Lower lobe of right lung (tissue), 2 donors: ENCODE measurements around the gene PHKB. TPM values are rescaled to one million over a fixed set of nuclear protein-coding genes. Genes with fewer than 3 reads are reported as not detected.
"Not testable (repeated sequence)": the region's sequence is repeated elsewhere in the genome, so short reads cannot be mapped to it uniquely, and the experiment has no call there.

Source experiments
- ATAC-seq, 2 donors: fragments of 200-7000 bp; cut with Tn5 transposase; one replicate each; pipeline ENCODE4 v1.9.1; 2020 to 2022; ENCODE audit warnings: mild to moderate bottlenecking in 2 of 2, moderate library complexity in 2 of 2
- DNase-seq: peaks from one replicate; pipeline ENCODE4 v3.0.0-alpha.2; 2020
- H3K27ac ChIP-seq: fragments of 200-600 bp; one replicate; pipeline ENCODE4 v1.8.0; 2022
- H3K27me3 ChIP-seq: fragments of 200-600 bp; one replicate; pipeline ENCODE4 v1.8.0; 2022; ENCODE audit warnings: low read depth
- H3K36me3 ChIP-seq: fragments of 200-600 bp; one replicate; pipeline ENCODE4 v1.8.0; 2022; ENCODE audit warnings: mild to moderate bottlenecking
- H3K4me1 ChIP-seq: fragments of 200-600 bp; one replicate; pipeline ENCODE4 v1.8.0; 2022
- H3K4me3 ChIP-seq: fragments of 200-600 bp; one replicate; pipeline ENCODE4 v1.8.0; 2022; ENCODE audit warnings: mild to moderate bottlenecking
- H3K9me3 ChIP-seq: fragments of 200-600 bp; one replicate; pipeline ENCODE4 v1.8.0; 2022
- intact Hi-C: fragments of 100-400 bp; cut with DNase I; formaldehyde crosslinking; loops from one replicate; pipeline ENCODE4 v1.11.0; 2022
- total RNA-seq: library from RNA; stranded (reverse); fragmentation: NEBNext Ultra II Directional; extraction: Animal tissue kit (Norgen Biotek cat#: 25700); gene quantifications from one replicate; pipeline ENCODE4 v1.2.1, GENCODE V29; 2021
- TF ChIP-seq, protein P1 (sequence below): fragments of 200-600 bp; IDR thresholded peaks from one replicate; pipeline ENCODE4 v1.8.0; 2022; ENCODE audit warnings: antibody characterized with exemption, mild to moderate bottlenecking
- donor health status: DM: no; HTN: yes; CAD: no; lungs with severe emphysema.

Gene PHKB
- total RNA-seq, 1 donor from 2014 or later = 95.1 TPM

DNA sequence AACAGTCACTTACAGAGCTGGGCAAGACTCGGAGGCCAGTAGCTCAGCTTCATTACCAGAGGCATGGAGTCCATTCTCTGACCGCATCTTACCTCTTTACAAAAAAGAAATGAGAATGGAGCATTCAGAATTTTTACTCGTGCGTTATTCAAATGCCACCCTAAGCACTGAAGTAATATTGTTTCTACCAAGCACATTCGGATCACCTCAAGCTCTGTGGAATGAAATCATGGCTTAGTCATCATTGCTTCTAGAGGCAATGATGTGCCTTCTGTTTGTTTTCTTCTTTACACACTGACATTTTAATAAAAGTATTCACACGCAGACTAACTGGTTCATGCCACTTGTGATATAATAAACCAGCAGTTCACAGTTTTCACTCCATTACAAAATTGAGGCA, 206.8 kb downstream of the PHKB start:
- ATAC-seq = no peak
- Histone ChIP-seq H3K36me3 (peaks cover 35% of the 10 kb centered on the region), H3K9me3 (no peaks in the 10 kb centered on the region), H3K4me1 (no peaks in the 10 kb centered on the region), H3K27me3 (no peaks in the 10 kb centered on the region), H3K27ac (no peak overlapping the region), H3K4me3 (no peak overlapping the region)
- TF ChIP-seq, protein P1, sequence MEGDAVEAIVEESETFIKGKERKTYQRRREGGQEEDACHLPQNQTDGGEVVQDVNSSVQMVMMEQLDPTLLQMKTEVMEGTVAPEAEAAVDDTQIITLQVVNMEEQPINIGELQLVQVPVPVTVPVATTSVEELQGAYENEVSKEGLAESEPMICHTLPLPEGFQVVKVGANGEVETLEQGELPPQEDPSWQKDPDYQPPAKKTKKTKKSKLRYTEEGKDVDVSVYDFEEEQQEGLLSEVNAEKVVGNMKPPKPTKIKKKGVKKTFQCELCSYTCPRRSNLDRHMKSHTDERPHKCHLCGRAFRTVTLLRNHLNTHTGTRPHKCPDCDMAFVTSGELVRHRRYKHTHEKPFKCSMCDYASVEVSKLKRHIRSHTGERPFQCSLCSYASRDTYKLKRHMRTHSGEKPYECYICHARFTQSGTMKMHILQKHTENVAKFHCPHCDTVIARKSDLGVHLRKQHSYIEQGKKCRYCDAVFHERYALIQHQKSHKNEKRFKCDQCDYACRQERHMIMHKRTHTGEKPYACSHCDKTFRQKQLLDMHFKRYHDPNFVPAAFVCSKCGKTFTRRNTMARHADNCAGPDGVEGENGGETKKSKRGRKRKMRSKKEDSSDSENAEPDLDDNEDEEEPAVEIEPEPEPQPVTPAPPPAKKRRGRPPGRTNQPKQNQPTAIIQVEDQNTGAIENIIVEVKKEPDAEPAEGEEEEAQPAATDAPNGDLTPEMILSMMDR = no peak
- DNase-seq = no peak
- intact Hi-C loops = no loop called here

DNA sequence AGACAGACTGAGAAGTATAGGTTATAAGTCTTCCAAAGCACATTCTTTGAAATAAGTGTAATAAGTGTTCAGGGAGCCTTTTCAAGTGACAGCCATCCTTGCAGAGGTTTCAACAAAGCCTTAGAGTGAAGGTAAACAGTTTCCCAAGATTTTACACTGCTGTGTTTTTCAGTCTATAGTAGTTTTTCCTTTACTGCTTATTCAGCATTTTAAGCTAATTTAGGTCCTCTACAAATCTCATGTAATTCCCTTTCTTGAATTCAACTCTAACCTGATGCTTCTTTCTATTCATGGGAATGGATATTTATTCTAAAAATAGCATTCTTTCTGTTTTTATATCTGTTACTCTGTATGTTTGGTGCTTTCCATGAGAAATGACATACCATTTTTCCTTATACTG, 211.3 kb downstream of the PHKB start:
- Histone ChIP-seq H3K4me1 (no peaks in the 10 kb centered on the region), H3K27me3 (no peaks in the 10 kb centered on the region), H3K4me3 (no peak overlapping the region), H3K27ac (no peak overlapping the region), H3K36me3 (peaks cover 52% of the 10 kb centered on the region), H3K9me3 (no peaks in the 10 kb centered on the region)
- ATAC-seq = no peak
- intact Hi-C loops = no loop called here
- no peak for DNase-seq
- TF ChIP-seq, protein P1 = no peak

DNA sequence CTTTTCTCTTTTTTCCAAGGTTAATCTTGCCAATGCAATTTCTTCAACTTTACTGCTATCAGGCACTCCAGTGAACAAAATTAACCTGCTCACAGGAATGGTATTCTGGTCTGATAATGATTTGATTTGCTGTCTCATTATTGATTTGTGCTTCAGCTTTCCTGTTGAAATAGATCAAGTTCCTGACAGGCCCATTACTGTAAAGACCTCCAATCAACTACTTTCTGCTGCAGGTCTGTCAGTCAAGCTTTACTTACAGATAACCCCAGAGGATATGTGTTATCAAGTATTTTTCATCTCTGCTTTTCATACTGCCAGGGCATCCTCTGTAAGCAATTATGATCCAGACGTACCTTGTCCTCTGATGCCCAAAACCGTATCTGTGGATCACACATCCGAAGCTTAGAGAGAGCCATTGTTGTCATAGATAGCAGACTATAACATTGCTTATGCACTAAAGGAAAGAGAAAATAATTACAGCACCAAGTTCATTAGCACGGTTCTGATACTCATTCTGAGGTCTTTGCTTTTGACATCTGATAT, 215.6 kb downstream of the PHKB start:
- ATAC-seq = no peak
- no peak overlapping the region for H3K4me3 ChIP-seq
- H3K9me3 ChIP-seq = no peaks in the 10 kb centered on the region
- intact Hi-C loops = no loop called here
- H3K4me1 ChIP-seq = no peaks in the 10 kb centered on the region
- TF ChIP-seq, protein P1 = no peak
- no peaks in the 10 kb centered on the region for H3K27me3 ChIP-seq
- no peak for DNase-seq
- no peak overlapping the region for H3K27ac ChIP-seq
- H3K36me3 ChIP-seq = peaks cover 36% of the 10 kb centered on the region

DNA sequence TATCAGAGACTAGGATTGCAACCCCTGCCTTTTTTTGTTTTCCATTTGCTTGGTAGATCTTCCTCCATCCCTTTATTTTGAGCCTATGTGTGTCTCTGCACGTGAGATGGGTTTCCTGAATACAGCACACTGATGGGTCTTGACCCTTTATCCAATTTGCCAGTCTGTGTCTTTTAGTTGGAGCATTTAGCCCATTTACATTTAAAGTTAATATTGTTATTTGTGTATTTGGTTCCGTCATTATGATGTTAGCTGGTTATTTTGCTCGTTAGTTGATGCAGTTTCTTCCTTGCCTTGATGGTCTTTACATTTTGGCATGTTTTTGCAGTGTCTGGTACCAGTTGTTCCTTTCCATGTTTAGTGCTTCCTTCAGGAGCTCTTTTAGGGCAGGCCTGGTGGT, 220.4 kb downstream of the PHKB start:
- intact Hi-C loops, ATAC-seq: not testable (repeated sequence)

DNA sequence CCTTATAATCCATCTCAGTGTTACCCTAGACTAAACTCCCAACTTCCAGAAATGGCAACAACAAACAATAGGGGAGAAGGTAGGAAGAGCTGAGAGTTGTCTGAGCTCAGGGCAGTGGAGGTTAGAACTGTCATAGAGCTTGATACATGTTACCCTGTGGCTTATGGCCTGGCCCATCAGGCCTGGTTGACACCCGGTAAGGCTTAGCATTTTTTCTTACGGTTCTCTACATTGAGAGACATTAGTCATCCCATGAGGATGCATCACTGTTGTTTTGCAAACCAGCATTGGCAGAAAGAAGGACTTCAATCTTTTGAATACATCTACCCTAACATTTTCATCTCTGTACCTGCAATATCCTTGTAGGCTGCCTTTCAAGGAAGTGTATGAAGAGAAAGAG, 226.6 kb downstream of the PHKB start:
- Histone ChIP-seq H3K27ac (no peak overlapping the region), H3K27me3 (no peaks in the 10 kb centered on the region), H3K4me1 (no peaks in the 10 kb centered on the region), H3K4me3 (no peak overlapping the region), H3K9me3 (no peaks in the 10 kb centered on the region), H3K36me3 (peaks cover 61% of the 10 kb centered on the region)
- intact Hi-C loops = no loop called here
- no peak for DNase-seq
- TF ChIP-seq, protein P1 = no peak
- ATAC-seq = no peak

More for the DNA sequence above, 220.4 kb downstream of the PHKB start:
- not testable (repeated sequence) for H3K9me3 ChIP-seq, H3K27ac ChIP-seq, H3K4me3 ChIP-seq, DNase-seq, H3K4me1 ChIP-seq, H3K27me3 ChIP-seq
- peaks cover 19% of the 10 kb centered on the region for H3K36me3 ChIP-seq

DNA sequence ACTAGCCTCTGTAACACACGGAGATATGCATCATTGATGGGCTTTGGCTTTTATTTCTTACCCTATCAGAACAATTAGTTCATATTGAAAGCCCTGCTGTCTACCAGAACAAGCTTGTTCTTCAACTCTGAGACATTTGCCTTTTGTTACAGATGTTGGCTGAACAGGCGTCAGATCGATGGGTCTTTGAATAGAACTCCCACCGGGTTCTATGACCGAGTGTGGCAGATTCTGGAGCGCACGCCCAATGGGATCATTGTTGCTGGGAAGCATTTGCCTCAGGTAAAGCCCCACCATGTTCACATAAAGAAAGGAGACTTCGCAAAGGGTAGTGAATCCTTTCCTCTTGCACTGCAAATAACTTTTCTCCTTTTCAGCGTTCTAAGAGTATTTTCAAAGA, 232.1 kb downstream of the PHKB start:
- peaks cover 99% of the 10 kb centered on the region for H3K36me3 ChIP-seq
- H3K27ac ChIP-seq = no peak overlapping the region
- intact Hi-C loops = no loop called here
- TF ChIP-seq, protein P1 = no peak
- H3K27me3 ChIP-seq = no peaks in the 10 kb centered on the region
- H3K4me1 ChIP-seq = no peaks in the 10 kb centered on the region
- no peak for ATAC-seq
- no peak for DNase-seq
- no peaks in the 10 kb centered on the region for H3K9me3 ChIP-seq
- H3K4me3 ChIP-seq = no peak overlapping the region
